ENCODE measurements around the gene GMNN.
"Not testable (repeated sequence)": the region's sequence is repeated elsewhere in the genome, so short reads cannot be mapped to it uniquely, and the experiment has no call there.

Gene GMNN

GRCh38 chr6:24761851-24762250 is 12.9 kb upstream of the GMNN start:
- Histone ChIP-seq H3K4me2 (ENCODE audit: low read length) (no peak overlapping the region; the same call in 1 of the 2 replicates), H3K4me3 (ENCODE audit: low read length) (no peak overlapping the region)

GRCh38 chr6:24763578-24763977 is 11.2 kb upstream of the GMNN start:
- Histone ChIP-seq H3K4me3 (ENCODE audit: low read length) (no peak overlapping the region), H3K79me2 (ENCODE audit: low read length) (no peaks in the 10 kb centered on the region), H3K9me3 (ENCODE audit: insufficient read depth, low read length) (no peaks in the 10 kb centered on the region), H3K9ac (ENCODE audit: low read length) (no peak overlapping the region), H3K4me2 (ENCODE audit: low read length) (no peak overlapping the region), H2AFZ (ENCODE audit: low read depth, low read length) (no peak overlapping the region), H3K36me3 (replicated peaks; ENCODE audit: low read depth, low read length) (no peaks in the 10 kb centered on the region), H3K4me1 (ENCODE audit: low read length) (peaks cover 12% of the 10 kb centered on the region), H3K27ac (ENCODE audit: low read length) (no peak overlapping the region), H4K20me1 (ENCODE audit: insufficient read depth, low read length) (no peaks in the 10 kb centered on the region), H3K27me3 (ENCODE audit: low read depth, low read length) (no peaks in the 10 kb centered on the region)
- TF ChIP-seq EZH2phosphoT487 (IDR thresholded peaks at IDR 0.05; ENCODE audit: low read depth) (no peak), CTCF (IDR thresholded peaks at IDR 0.05; ENCODE audit: low read depth, low read length) (no peak)

More at GRCh38 chr6:24761851-24762250, 12.9 kb upstream of the GMNN start:
- Histone ChIP-seq H3K9me3 (ENCODE audit: insufficient read depth, low read length) (no peaks in the 10 kb centered on the region), H3K9ac (ENCODE audit: low read length) (no peak overlapping the region), H4K20me1 (ENCODE audit: insufficient read depth, low read length) (no peaks in the 10 kb centered on the region), H3K27me3 (ENCODE audit: low read depth, low read length) (no peaks in the 10 kb centered on the region), H3K36me3 (replicated peaks; ENCODE audit: low read depth, low read length) (no peaks in the 10 kb centered on the region), H3K27ac (ENCODE audit: low read length) (no peak overlapping the region), H3K4me1 (ENCODE audit: low read length) (peaks cover 18% of the 10 kb centered on the region), H2AFZ (ENCODE audit: low read depth, low read length) (no peak overlapping the region), H3K79me2 (ENCODE audit: low read length) (no peaks in the 10 kb centered on the region)
- TF ChIP-seq CTCF (IDR thresholded peaks at IDR 0.05; ENCODE audit: low read depth, low read length) (no peak), EZH2phosphoT487 (IDR thresholded peaks at IDR 0.05; ENCODE audit: low read depth) (no peak)

- H3K36me3 ChIP-seq (replicated peaks; ENCODE audit: low read depth, low read length); H3K27me3 ChIP-seq (ENCODE audit: low read depth, low read length); H3K79me2 ChIP-seq (ENCODE audit: low read length); H3K4me2 ChIP-seq (ENCODE audit: low read length); H4K20me1 ChIP-seq (ENCODE audit: insufficient read depth, low read length); H3K9me3 ChIP-seq (ENCODE audit: insufficient read depth, low read length); H3K4me1 ChIP-seq (ENCODE audit: low read length); H3K4me3 ChIP-seq (ENCODE audit: low read length); H3K27ac ChIP-seq (ENCODE audit: low read length); H3K9ac ChIP-seq (ENCODE audit: low read length); H2AFZ ChIP-seq (ENCODE audit: low read depth, low read length): not testable (repeated sequence)
Observed at GRCh38 chr6:24764833-24765828, 9.6 kb upstream of the GMNN start.

- H3K79me2 ChIP-seq (ENCODE audit: low read length); H3K9me3 ChIP-seq (ENCODE audit: insufficient read depth, low read length); H3K4me1 ChIP-seq (ENCODE audit: low read length); H3K4me2 ChIP-seq (ENCODE audit: low read length); H3K36me3 ChIP-seq (replicated peaks; ENCODE audit: low read depth, low read length); H3K4me3 ChIP-seq (ENCODE audit: low read length); H3K9ac ChIP-seq (ENCODE audit: low read length); H3K27me3 ChIP-seq (ENCODE audit: low read depth, low read length); H3K27ac ChIP-seq (ENCODE audit: low read length); H2AFZ ChIP-seq (ENCODE audit: low read depth, low read length); H4K20me1 ChIP-seq (ENCODE audit: insufficient read depth, low read length): not testable (repeated sequence)
Observed at GRCh38 chr6:24765968-24766367, 8.8 kb upstream of the GMNN start.

Measured in OCI-LY3 (cell line).